SK-N-SH (cell line): Measurements from ENCODE around the gene OR4K15. TPM values are rescaled to one million over a fixed set of nuclear protein-coding genes. Genes with fewer than 3 reads are reported as not detected.

ENCODE experiments used
- CTCF ChIA-PET: fragments of 300-600, 350-600 bp; formaldehyde crosslinking; extraction: SDS; loops from one replicate; lab custom pipeline; 2021; lab: Yijun Ruan, JAX
- POLR2A ChIA-PET: fragments of 350-600 bp; sonication (Branson Sonifier 250); formaldehyde crosslinking; extraction: SDS; loops from one replicate; lab custom pipeline; 2020; ENCODE audit warnings: antibody characterized with exemption, inconsistent platforms; lab: Yijun Ruan, JAX
- DNase-seq: peaks from one replicate; pipeline ENCODE4 v3.0.0; 2012
- H2AFZ ChIP-seq: fragments of 200-600 bp; sonication (generic); 2 replicates; pipeline ENCODE4 v1.8.1; 2016; ENCODE audit warnings: antibody characterized with exemption, mild to moderate bottlenecking, low read depth
- H3F3A ChIP-seq: fragments of 200-600 bp; sonication (generic); replicated peaks from 2 replicates; pipeline ENCODE3; 2016; ENCODE audit warnings: antibody characterized with exemption, mild to moderate bottlenecking; ENCODE audit not compliant: insufficient read depth
- H3K27ac ChIP-seq, 2 experiments: fragments of 200-500 bp in 1 of 2; fragments of 200-600 bp in 1 of 2; sonication (Bioruptor generic) in 1 of 2; sonication (generic), shearing (Covaris generic) in 1 of 2; 2 replicates each; pipeline versions ENCODE4 v1.5.1 to v1.6.1; 2014 to 2016; ENCODE audit warnings: low read depth in 2 of 2, inconsistent platforms in 1 of 2, low read length in 1 of 2, mild to moderate bottlenecking in 1 of 2, mixed read lengths in 1 of 2
- H3K27me3 ChIP-seq: fragments of 200-600 bp; sonication (generic), shearing (Covaris generic); 2 replicates; pipeline ENCODE4 v1.6.1; 2016; ENCODE audit warnings: mixed run types; ENCODE audit not compliant: insufficient read depth
- H3K36me3 ChIP-seq, 2 experiments: fragments of 200-500 bp in 1 of 2; fragments of 200-600 bp in 1 of 2; sonication (Bioruptor generic) in 1 of 2; sonication (generic) in 1 of 2; replicated peaks in 1 of 2; 2 replicates each; pipeline versions ENCODE3 to v1.5.1; 2014 to 2016; ENCODE audit warnings: low read length in 1 of 2, mild to moderate bottlenecking in 1 of 2; ENCODE audit not compliant: insufficient read depth in 2 of 2, control insufficient read depth in 1 of 2
- H3K4me1 ChIP-seq, 2 experiments: fragments of 200-500 bp in 1 of 2; fragments of 200-600 bp in 1 of 2; sonication (Bioruptor generic) in 1 of 2; sonication (generic), shearing (Covaris generic) in 1 of 2; 2 replicates each; pipeline versions ENCODE4 v1.5.1 to v1.6.1; 2014 to 2016; ENCODE audit warnings: low read depth in 1 of 2, low read length in 1 of 2, mixed run types in 1 of 2; ENCODE audit not compliant: insufficient read depth in 2 of 2, control insufficient read depth in 1 of 2
- H3K4me2 ChIP-seq: fragments of 200-600 bp; sonication (generic), shearing (Covaris generic); 2 replicates; pipeline ENCODE4 v1.6.1; 2017; ENCODE audit warnings: mixed run types
- H3K4me3 ChIP-seq, 2 experiments: fragments of 200-500 bp in 1 of 2; fragments of 200-600 bp in 1 of 2; sonication (Bioruptor generic) in 1 of 2; sonication (generic), shearing (Covaris generic) in 1 of 2; 2 replicates each; pipeline versions ENCODE4 v1.5.1 to v1.8.1; 2014 to 2016; ENCODE audit warnings: low read depth in 2 of 2, inconsistent platforms in 1 of 2, low read length in 1 of 2, mild to moderate bottlenecking in 1 of 2, mixed read lengths in 1 of 2, moderate library complexity in 1 of 2
- H3K79me2 ChIP-seq: fragments of 200-600 bp; sonication (generic); 2 replicates; pipeline ENCODE4 v1.8.1; 2017; ENCODE audit warnings: mild to moderate bottlenecking; ENCODE audit not compliant: insufficient read depth
- H3K9ac ChIP-seq: fragments of 200-600 bp; sonication (generic); 2 replicates; pipeline ENCODE4 v1.6.1; 2017; ENCODE audit warnings: mixed run types
- H3K9me2 ChIP-seq: fragments of 200-600 bp; sonication (generic); 2 replicates; pipeline ENCODE4 v1.6.1; 2017; ENCODE audit warnings: mixed run types
- H3K9me3 ChIP-seq: fragments of 200-600 bp; sonication (generic); 2 replicates; pipeline ENCODE4 v1.6.1; 2017; ENCODE audit warnings: mixed run types, mild to moderate bottlenecking, moderate library complexity
- H4K20me1 ChIP-seq: fragments of 200-600 bp; sonication (generic); 2 replicates; pipeline ENCODE4 v1.6.1; 2017; ENCODE audit warnings: mild to moderate bottlenecking, mixed run types; ENCODE audit not compliant: insufficient read depth
- CTCF ChIP-seq: fragments of 200-600 bp; sonication (generic); IDR thresholded peaks from 2 replicates; pipeline ENCODE4 v1.6.1; 2017; ENCODE audit warnings: antibody characterized with exemption, mild to moderate bottlenecking, moderate library complexity
- EZH2phosphoT487 ChIP-seq: fragments of 200-600 bp; sonication (generic); IDR thresholded peaks from 2 replicates; pipeline ENCODE4 v1.6.1; 2017; ENCODE audit warnings: low read depth, mixed run types, mild to moderate bottlenecking, antibody characterized with exemption, moderate library complexity, borderline replicate concordance
- FOXJ3 ChIP-seq: sonication (generic); formaldehyde crosslinking; IDR thresholded peaks from 2 replicates; pipeline ENCODE4 v1.5.1; 2020; ENCODE audit warnings: mild to moderate bottlenecking, missing genetic modification reagents
- FOXM1 ChIP-seq: IDR thresholded peaks from 2 replicates; pipeline ENCODE4 v1.4.0; 2012; ENCODE audit warnings: low read depth, mild to moderate bottlenecking
- GATA2 ChIP-seq: sonication (generic); formaldehyde crosslinking; IDR thresholded peaks from 2 replicates; pipeline ENCODE4 v1.5.0; 2020; ENCODE audit warnings: mild to moderate bottlenecking, missing genetic modification reagents
- POLR2AphosphoS5 ChIP-seq: IDR thresholded peaks from 2 replicates; pipeline ENCODE4 v1.6.1; 2012; ENCODE audit warnings: low read depth, low read length
- RXRA ChIP-seq: IDR thresholded peaks from 2 replicates; pipeline ENCODE4 v1.4.0; 2012; ENCODE audit warnings: low read depth, mild to moderate bottlenecking, borderline replicate concordance
- TEAD4 ChIP-seq: IDR thresholded peaks from 2 replicates; pipeline ENCODE4 v1.4.0; 2012; ENCODE audit warnings: mild to moderate bottlenecking, borderline replicate concordance; ENCODE audit not compliant: insufficient read depth
- WGBS: methylation state at CpG from one replicate; pipeline ENCODE4 v1.1.6; 2017; ENCODE audit warnings: low lambda C conversion rate; 5-methylcytosine and 5-hydroxymethylcytosine counted together
- polyA plus RNA-seq, 3 experiments: library from polyadenylated mRNA; depleted of rRNA; stranded (reverse); fragments of >200 nt; gene quantifications; 2 replicates each; pipeline ENCODE4 v1.2.3, GENCODE V29; 2012
- TF ChIP-seq, protein P1 (sequence below): fragments of 150-350 bp; IDR thresholded peaks from 2 replicates; pipeline ENCODE4 v1.6.1; 2016; ENCODE audit warnings: mild to moderate bottlenecking, low read depth, low read length

OR4K15 gene
- polyA plus RNA-seq (2012; rRNA removed), result not detected in 2 replicates
- not detected in 2 replicates for polyA plus RNA-seq (2012; cell fraction: cytosol; rRNA removed)
- not detected in 2 replicates for polyA plus RNA-seq (2012; cell fraction: nucleus; rRNA removed)

GRCh38 chr14:19975291-19975690 is at the start of gene OR4K15:
OR4K15 (plus strand) TSS chr14:19975591; CDS start chr14:19975591, 0 bp downstream.
- no peaks in the 10 kb centered on the region for H4K20me1 ChIP-seq
- no peaks in the 10 kb centered on the region for H3K9me3 ChIP-seq
- WGBS, result 15% methylated on average over 3 of the region's 3 CpGs
- no peaks in the 10 kb centered on the region for H3K79me2 ChIP-seq
- no peaks in the 10 kb centered on the region for H3K9me2 ChIP-seq
- no peak within 1 kb of the TSS for H2AFZ ChIP-seq
- H3K27ac ChIP-seq, result no peak within 1 kb of the TSS
- H3K9ac ChIP-seq, result no peak within 1 kb of the TSS
- no peaks in the 10 kb centered on the region for H3K27me3 ChIP-seq
- POLR2A ChIA-PET, result no interaction called here
- DNase-seq, result no peak
- no peak within 1 kb of the TSS for H3K4me2 ChIP-seq
- no peaks in the 10 kb centered on the region for H3K4me1 ChIP-seq
- H3K36me3 ChIP-seq, result no peaks in the 10 kb centered on the region
- CTCF ChIA-PET, result no interaction called here
- TF ChIP-seq EZH2phosphoT487, result no peak
- TF ChIP-seq GATA2 (CRISPR knock-in tag), result no peak
- H3F3A ChIP-seq, result no peaks in the 10 kb centered on the region
- no peak within 1 kb of the TSS for H3K4me3 ChIP-seq

DNA sequence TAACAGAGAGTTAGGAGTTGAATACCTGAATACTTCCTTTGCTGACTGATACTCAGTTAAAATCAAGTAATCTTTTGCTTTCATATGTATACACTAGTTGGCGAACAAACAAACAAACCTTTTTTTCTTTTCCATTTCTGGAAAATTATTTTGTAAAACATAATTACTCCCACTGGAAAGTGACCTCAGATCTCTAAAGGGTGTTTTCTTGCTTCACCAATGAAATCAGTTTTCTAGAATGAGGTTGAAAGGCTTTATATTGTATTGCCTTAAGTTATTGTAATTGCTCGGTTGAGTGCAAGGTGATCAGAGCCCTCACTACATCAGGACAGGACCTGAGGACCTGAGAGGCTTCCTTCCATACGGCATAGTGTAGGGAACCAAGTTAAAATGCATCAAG is 44.8 kb upstream of the OR4K15 start, which contains the start of gene OR4K1:
Gene OR4K1 (plus strand): TSS at position 301 of the 400 bp plus-strand sequence. CDS start 4,750 bp downstream, outside the sequence.
- no peak for TF ChIP-seq FOXJ3 (CRISPR knock-in tag)
- TF ChIP-seq, all 33 proteins: peak for 0
- DNase-seq, result no peak
- no peaks in the 10 kb centered on the region for H3K79me2 ChIP-seq
- no peaks in the 10 kb centered on the region for H3F3A ChIP-seq
- ChIA-PET POLR2A (no interaction called here), CTCF (no interaction called here)
- H3K36me3 ChIP-seq, result no peaks in the 10 kb centered on the region
- H3K9me3 ChIP-seq, result no peaks in the 10 kb centered on the region
- H3K9ac ChIP-seq, result no peak within 1 kb of the TSS
- 4% methylated on average over 3 of the region's 3 CpGs for WGBS
- H3K27me3 ChIP-seq, result peaks cover 5% of the 10 kb centered on the region; the same call in 1 of the 2 replicates
- no peaks in the 10 kb centered on the region for H4K20me1 ChIP-seq
- no peak within 1 kb of the TSS for H3K27ac ChIP-seq
- H3K9me2 ChIP-seq, result no peaks in the 10 kb centered on the region
- no peaks in the 10 kb centered on the region for H3K4me1 ChIP-seq
- no peak within 1 kb of the TSS for H3K4me3 ChIP-seq
- no peak within 1 kb of the TSS for H2AFZ ChIP-seq
- no peak within 1 kb of the TSS for H3K4me2 ChIP-seq

DNA sequence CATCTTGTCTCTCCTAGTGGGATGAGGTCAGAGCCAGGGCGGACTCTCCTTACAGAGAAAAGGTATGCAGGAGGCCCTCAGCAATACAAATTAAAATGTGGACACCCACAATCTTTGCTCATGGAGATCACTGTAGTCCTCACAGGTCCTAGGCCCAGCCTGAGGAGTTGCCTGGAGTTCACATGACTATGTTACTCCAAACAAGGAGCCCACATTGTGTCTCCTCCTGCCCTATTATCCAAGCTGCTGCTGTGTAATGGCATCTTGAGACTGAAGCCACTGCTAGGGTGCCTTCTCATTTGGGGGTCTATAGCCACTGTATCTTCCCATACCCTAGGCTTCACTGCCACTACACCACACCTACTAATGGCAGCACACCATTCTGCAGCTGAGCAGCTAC is 33.7 kb upstream of the OR4K15 start:
- no peak overlapping the region for H3K27ac ChIP-seq
- no peaks in the 10 kb centered on the region for H3K36me3 ChIP-seq
- no peak overlapping the region for H3K4me2 ChIP-seq
- TF ChIP-seq RXRA, result no peak
- TF ChIP-seq POLR2AphosphoS5, result no peak
- TF ChIP-seq, protein P1, sequence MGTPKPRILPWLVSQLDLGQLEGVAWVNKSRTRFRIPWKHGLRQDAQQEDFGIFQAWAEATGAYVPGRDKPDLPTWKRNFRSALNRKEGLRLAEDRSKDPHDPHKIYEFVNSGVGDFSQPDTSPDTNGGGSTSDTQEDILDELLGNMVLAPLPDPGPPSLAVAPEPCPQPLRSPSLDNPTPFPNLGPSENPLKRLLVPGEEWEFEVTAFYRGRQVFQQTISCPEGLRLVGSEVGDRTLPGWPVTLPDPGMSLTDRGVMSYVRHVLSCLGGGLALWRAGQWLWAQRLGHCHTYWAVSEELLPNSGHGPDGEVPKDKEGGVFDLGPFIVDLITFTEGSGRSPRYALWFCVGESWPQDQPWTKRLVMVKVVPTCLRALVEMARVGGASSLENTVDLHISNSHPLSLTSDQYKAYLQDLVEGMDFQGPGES, result no peak
- TF ChIP-seq TEAD4, result no peak
- no peak for TF ChIP-seq CTCF
- no peak for TF ChIP-seq FOXM1
- no peak for DNase-seq
- H3K79me2 ChIP-seq, result no peaks in the 10 kb centered on the region
- no peaks in the 10 kb centered on the region for H4K20me1 ChIP-seq
- WGBS, result 0% methylated on average over 1 of the region's 1 CpG
- H3K4me3 ChIP-seq, result no peak overlapping the region
- no peaks in the 10 kb centered on the region; the same call in 1 of the 2 replicates for H3K27me3 ChIP-seq
- no peak overlapping the region for H2AFZ ChIP-seq
- H3K9me2 ChIP-seq, result no peaks in the 10 kb centered on the region
- H3K9me3 ChIP-seq, result no peaks in the 10 kb centered on the region
- H3K4me1 ChIP-seq, result no peaks in the 10 kb centered on the region
- CTCF ChIA-PET, result no interaction called here
- POLR2A ChIA-PET, result no interaction called here
- no peaks in the 10 kb centered on the region for H3F3A ChIP-seq
- H3K9ac ChIP-seq, result no peak overlapping the region
